ENCODE measurements around the gene ERRFI1.

The ERRFI1 gene

GRCh38 chr1:8047686-8048445 is 21.8 kb upstream of the ERRFI1 start:
- no peaks in the 10 kb centered on the region for H3K36me3 ChIP-seq
- no peak overlapping the region for H3K4me3 ChIP-seq (ENCODE audit: low read depth, low read length)
- TF ChIP-seq, protein P1, sequence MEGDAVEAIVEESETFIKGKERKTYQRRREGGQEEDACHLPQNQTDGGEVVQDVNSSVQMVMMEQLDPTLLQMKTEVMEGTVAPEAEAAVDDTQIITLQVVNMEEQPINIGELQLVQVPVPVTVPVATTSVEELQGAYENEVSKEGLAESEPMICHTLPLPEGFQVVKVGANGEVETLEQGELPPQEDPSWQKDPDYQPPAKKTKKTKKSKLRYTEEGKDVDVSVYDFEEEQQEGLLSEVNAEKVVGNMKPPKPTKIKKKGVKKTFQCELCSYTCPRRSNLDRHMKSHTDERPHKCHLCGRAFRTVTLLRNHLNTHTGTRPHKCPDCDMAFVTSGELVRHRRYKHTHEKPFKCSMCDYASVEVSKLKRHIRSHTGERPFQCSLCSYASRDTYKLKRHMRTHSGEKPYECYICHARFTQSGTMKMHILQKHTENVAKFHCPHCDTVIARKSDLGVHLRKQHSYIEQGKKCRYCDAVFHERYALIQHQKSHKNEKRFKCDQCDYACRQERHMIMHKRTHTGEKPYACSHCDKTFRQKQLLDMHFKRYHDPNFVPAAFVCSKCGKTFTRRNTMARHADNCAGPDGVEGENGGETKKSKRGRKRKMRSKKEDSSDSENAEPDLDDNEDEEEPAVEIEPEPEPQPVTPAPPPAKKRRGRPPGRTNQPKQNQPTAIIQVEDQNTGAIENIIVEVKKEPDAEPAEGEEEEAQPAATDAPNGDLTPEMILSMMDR (IDR thresholded peaks at IDR 0.05; ENCODE audit: low read depth, low read length), result no peak
- no peak overlapping the region for H3K27ac ChIP-seq
- no peak for DNase-seq
- no peaks in the 10 kb centered on the region for H3K27me3 ChIP-seq (ENCODE audit: insufficient read depth, low read depth, severe bottlenecking)
- H3K9me3 ChIP-seq (ENCODE audit: severe bottlenecking), result no peaks in the 10 kb centered on the region

- Histone ChIP-seq H3K27me3 (ENCODE audit: insufficient read depth, low read depth, severe bottlenecking) (no peaks in the 10 kb centered on the region), H3K27ac (no peak overlapping the region), H3K36me3 (no peaks in the 10 kb centered on the region), H3K9me3 (ENCODE audit: severe bottlenecking) (no peaks in the 10 kb centered on the region), H3K4me3 (ENCODE audit: low read depth, low read length) (no peak overlapping the region)
- no peak for DNase-seq
- TF ChIP-seq, protein P1 (IDR thresholded peaks at IDR 0.05; ENCODE audit: low read depth, low read length), result no peak
These were observed 21.0 kb upstream of the ERRFI1 start for GRCh38 chr1:8047112-8047511.

DNA sequence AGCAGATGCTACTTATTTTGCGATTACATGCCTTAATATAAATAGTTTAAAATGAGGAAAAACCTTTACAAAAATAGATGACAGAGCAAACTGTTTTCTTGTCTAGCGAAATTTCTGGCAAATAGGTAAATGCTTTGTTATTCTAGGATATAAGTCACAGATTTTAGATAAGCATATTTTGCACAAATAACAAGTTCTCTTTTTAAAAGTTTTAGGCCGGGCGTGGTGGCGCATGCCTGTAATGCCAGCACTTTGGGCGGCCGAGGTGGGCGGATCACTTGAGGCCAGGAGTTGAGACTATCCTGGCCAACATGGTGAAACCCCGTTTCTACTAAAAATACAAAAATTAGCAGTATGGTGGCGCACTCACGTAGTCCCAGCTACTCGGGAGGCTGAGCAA is 20.3 kb upstream of the ERRFI1 start:
- no peaks in the 10 kb centered on the region for H3K27me3 ChIP-seq (ENCODE audit: insufficient read depth, low read depth, severe bottlenecking)
- no peak for DNase-seq
- no peak overlapping the region for H3K4me3 ChIP-seq (ENCODE audit: low read depth, low read length)
- TF ChIP-seq, protein P1 (IDR thresholded peaks at IDR 0.05; ENCODE audit: low read depth, low read length), result no peak
- no peak overlapping the region for H3K27ac ChIP-seq
- H3K36me3 ChIP-seq, result no peaks in the 10 kb centered on the region
- H3K9me3 ChIP-seq (ENCODE audit: severe bottlenecking), result no peaks in the 10 kb centered on the region

DNA sequence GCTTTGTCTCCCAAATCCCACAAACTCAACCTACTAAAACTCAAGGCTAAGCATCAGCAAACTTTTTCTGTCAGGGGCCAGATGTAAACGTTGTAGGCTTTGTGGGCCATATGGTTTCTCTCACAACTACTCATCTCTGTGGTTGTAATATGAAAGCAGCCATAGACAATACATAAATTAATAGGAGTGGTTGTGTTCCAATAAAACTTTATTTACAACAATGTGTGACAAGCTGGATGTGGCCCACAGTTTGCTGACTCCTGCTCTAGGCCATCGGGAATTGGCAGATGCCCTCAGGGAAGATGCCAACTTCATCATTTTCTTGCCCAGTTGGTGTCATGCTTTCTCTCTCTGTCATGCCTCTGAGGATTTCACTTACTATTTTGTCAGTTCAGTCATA is 17.5 kb upstream of the ERRFI1 start:
- TF ChIP-seq, protein P1 (IDR thresholded peaks at IDR 0.05; ENCODE audit: low read depth, low read length), result no peak
- no peak for DNase-seq
- Histone ChIP-seq H3K36me3 (no peaks in the 10 kb centered on the region), H3K27me3 (ENCODE audit: insufficient read depth, low read depth, severe bottlenecking) (no peaks in the 10 kb centered on the region), H3K4me3 (ENCODE audit: low read depth, low read length) (no peak overlapping the region), H3K9me3 (ENCODE audit: severe bottlenecking) (no peaks in the 10 kb centered on the region), H3K27ac (no peak overlapping the region)

DNA sequence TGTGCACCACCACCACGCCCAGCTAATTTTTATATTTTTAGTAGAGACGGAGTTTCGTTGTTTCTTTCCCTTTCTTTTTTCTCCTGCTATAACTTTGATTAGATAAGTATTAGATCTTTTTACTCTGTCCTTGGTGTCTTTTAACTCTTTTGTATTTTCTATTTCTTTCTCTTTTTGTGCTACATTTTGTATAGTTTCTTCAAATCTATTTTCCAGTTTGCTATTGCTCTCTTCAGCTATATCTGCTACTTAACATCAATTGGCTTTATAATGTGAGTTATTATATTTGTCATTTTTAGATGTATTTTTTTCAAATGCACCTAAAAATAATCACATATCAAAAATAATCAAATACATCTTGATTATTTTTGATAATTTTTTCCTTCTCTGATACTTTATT is 16.0 kb upstream of the ERRFI1 start:
- H3K4me3 ChIP-seq (ENCODE audit: low read depth, low read length), result no peak overlapping the region
- DNase-seq, result no peak
- no peaks in the 10 kb centered on the region for H3K27me3 ChIP-seq (ENCODE audit: insufficient read depth, low read depth, severe bottlenecking)
- no peaks in the 10 kb centered on the region for H3K36me3 ChIP-seq
- TF ChIP-seq, protein P1 (IDR thresholded peaks at IDR 0.05; ENCODE audit: low read depth, low read length), result no peak
- no peak overlapping the region for H3K27ac ChIP-seq
- H3K9me3 ChIP-seq (ENCODE audit: severe bottlenecking), result no peaks in the 10 kb centered on the region

DNA sequence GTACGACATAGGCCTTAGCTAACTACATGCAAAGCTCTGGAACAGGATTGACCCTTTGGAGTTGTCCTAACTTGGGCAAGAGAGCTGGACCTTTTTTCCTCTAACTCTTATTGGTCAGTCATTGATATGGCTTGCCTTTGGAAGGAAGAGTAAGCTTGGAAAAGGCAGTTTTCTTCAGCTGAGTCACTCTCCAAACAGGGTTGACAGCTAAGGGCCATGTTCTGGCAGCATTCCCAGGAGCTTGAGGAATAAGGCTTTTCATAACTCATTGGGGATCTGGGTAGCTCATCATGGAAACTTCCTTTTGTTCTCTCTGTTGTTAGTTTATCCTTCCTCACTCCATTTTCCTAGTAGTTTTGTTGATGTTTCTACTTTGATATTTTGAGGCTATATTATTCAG is 14.5 kb upstream of the ERRFI1 start:
- no peak for DNase-seq
- no peaks in the 10 kb centered on the region for H3K36me3 ChIP-seq
- H3K27ac ChIP-seq, result no peak overlapping the region
- TF ChIP-seq, protein P1 (IDR thresholded peaks at IDR 0.05; ENCODE audit: low read depth, low read length), result no peak
- no peak overlapping the region for H3K4me3 ChIP-seq (ENCODE audit: low read depth, low read length)
- H3K27me3 ChIP-seq (ENCODE audit: insufficient read depth, low read depth, severe bottlenecking), result no peaks in the 10 kb centered on the region
- H3K9me3 ChIP-seq (ENCODE audit: severe bottlenecking), result no peaks in the 10 kb centered on the region
